GM21786 (cell line): ENCODE results near the gene KRTAP1-3.
"Not testable (repeated sequence)": the region's sequence is repeated elsewhere in the genome, so short reads cannot be mapped to it uniquely, and the experiment has no call there.

Source experiments
- ATAC-seq: cut with Tn5 transposase; IDR thresholded peaks from one replicate; pipeline ENCODE4 v1.9.1; 2021; ENCODE audit not compliant: unreplicated experiment

KRTAP1-3 gene

GRCh38 chr17:41034346-41034935 is at the start of gene KRTAP1-3:
Gene KRTAP1-3, minus strand, starts transcription at chr17:41034874. Its CDS starts 53 bp downstream, at chr17:41034821.
- not testable (repeated sequence) for ATAC-seq

GRCh38 chr17:41084100-41084856 is 49.6 kb upstream of the KRTAP1-3 start, which contains the start of gene KRTAP4-7:
Gene KRTAP4-7, plus strand, starts transcription at chr17:41084150. Its CDS starts 57 bp downstream, at chr17:41084207.
- not testable (repeated sequence) for ATAC-seq

GRCh38 chr17:41083427-41083826 is 48.8 kb upstream of the KRTAP1-3 start:
- not testable (repeated sequence) for ATAC-seq

- no peak for ATAC-seq
These were observed 48.0 kb upstream of the KRTAP1-3 start for GRCh38 chr17:41082626-41083025.

GRCh38 chr17:41076788-41077187 is 42.1 kb upstream of the KRTAP1-3 start:
- ATAC-seq, result no peak

- no peak for ATAC-seq
These were observed 39.0 kb upstream of the KRTAP1-3 start for GRCh38 chr17:41073676-41074075.

GRCh38 chr17:41071606-41072360 is 37.1 kb upstream of the KRTAP1-3 start:
- no peak for ATAC-seq

- no peak for ATAC-seq
These were observed 34.4 kb upstream of the KRTAP1-3 start for GRCh38 chr17:41069031-41069430.

GRCh38 chr17:41067281-41067680 is 32.6 kb upstream of the KRTAP1-3 start:
- no peak for ATAC-seq

GRCh38 chr17:41065829-41066624 is 31.4 kb upstream of the KRTAP1-3 start, which contains the start of gene KRTAP2-4:
Gene KRTAP2-4, minus strand, starts transcription at chr17:41065879. Its CDS starts 34 bp downstream, at chr17:41065845.
- no peak for ATAC-seq

GRCh38 chr17:41065016-41065689 is 30.5 kb upstream of the KRTAP1-3 start:
- ATAC-seq, result not testable (repeated sequence)

- no peak for ATAC-seq
These were observed 29.6 kb upstream of the KRTAP1-3 start for GRCh38 chr17:41064301-41064700.

- no peak for ATAC-seq
These were observed 28.8 kb upstream of the KRTAP1-3 start for GRCh38 chr17:41063449-41063848.

GRCh38 chr17:41061964-41062363 is 27.3 kb upstream of the KRTAP1-3 start:
- ATAC-seq, result no peak

GRCh38 chr17:41060052-41060604 is 25.5 kb upstream of the KRTAP1-3 start, which contains the start of gene KRTAP2-3:
Gene KRTAP2-3, minus strand, starts transcription at chr17:41060114. Its CDS starts 64 bp downstream, at chr17:41060050.
- no peak for ATAC-seq

- not testable (repeated sequence) for ATAC-seq
These were observed 24.8 kb upstream of the KRTAP1-3 start for GRCh38 chr17:41059276-41060051.

GRCh38 chr17:41058741-41059140 is 24.1 kb upstream of the KRTAP1-3 start:
- ATAC-seq, result no peak

- ATAC-seq, result no peak
These were observed 22.9 kb upstream of the KRTAP1-3 start for GRCh38 chr17:41057547-41057946.

- ATAC-seq, result not testable (repeated sequence)
These were observed 20.5 kb upstream of the KRTAP1-3 start, which contains the start of gene KRTAP2-2 for GRCh38 chr17:41055130-41055529. Gene KRTAP2-2, minus strand, starts transcription at chr17:41055230. Its CDS starts 19 bp downstream, at chr17:41055211.
